ENCODE measurements around the gene OR5C1. TPM values are rescaled to one million over a fixed set of nuclear protein-coding genes. Genes with fewer than 3 reads are reported as not detected.

OR5C1 gene
- total and polyA plus RNA-seq, 7 experiments from 2014 or later, result not detected

Other genes with a start within 250 kb of the OR5C1 start
- gene OR1N2, start 235.8 kb upstream of the OR5C1 start, total RNA-seq, result under 1 TPM in 1 of 5 experiments, not detected in 4; 0.85 TPM
- gene OR1N2, start 235.8 kb upstream of the OR5C1 start, polyA plus RNA-seq, result not detected
- under 1 TPM in 1 of 5 experiments, not detected in 4; 0.19 TPM for gene OR1L8, start 205.5 kb upstream of the OR5C1 start, total RNA-seq
- not detected for gene OR1L8, start 205.5 kb upstream of the OR5C1 start, polyA plus RNA-seq
- gene OR1Q1, start 174.2 kb upstream of the OR5C1 start, total RNA-seq, result under 1 TPM in 2 of 5 experiments, not detected in 3; 0.42 to 0.69 TPM
- not detected for gene OR1Q1, start 174.2 kb upstream of the OR5C1 start, polyA plus RNA-seq
- under 1 TPM in 1 of 5 experiments, not detected in 4; 0.66 TPM for gene OR1B1, start 131.3 kb upstream of the OR5C1 start, total RNA-seq
- not detected for gene OR1B1, start 131.3 kb upstream of the OR5C1 start, polyA plus RNA-seq
- gene OR1L1, start 127.2 kb upstream of the OR5C1 start, total RNA-seq, result not detected
- not detected for gene OR1L1, start 127.2 kb upstream of the OR5C1 start, polyA plus RNA-seq
- gene OR1L3, start 113.8 kb upstream of the OR5C1 start, total RNA-seq, result not detected
- gene OR1L3, start 113.8 kb upstream of the OR5C1 start, polyA plus RNA-seq, result not detected
- not detected for gene OR1L4, start 64.9 kb upstream of the OR5C1 start, total RNA-seq
- gene OR1L4, start 64.9 kb upstream of the OR5C1 start, polyA plus RNA-seq, result not detected
- not detected for gene OR1L6, start 46.6 kb upstream of the OR5C1 start, total RNA-seq
- gene OR1L6, start 46.6 kb upstream of the OR5C1 start, polyA plus RNA-seq, result not detected
- not detected for gene OR1K1, start 11.2 kb downstream of the OR5C1 start, total RNA-seq
- not detected for gene OR1K1, start 11.2 kb downstream of the OR5C1 start, polyA plus RNA-seq
- gene PDCL, start 39.7 kb downstream of the OR5C1 start, total RNA-seq, result 10 to 100 TPM; 13.6 to 25.8 (median 18.1) TPM
- 10 to 100 TPM in 1 of 2 donors, 1 to 10 TPM in 1; 8.8 to 10.5 TPM for gene PDCL, start 39.7 kb downstream of the OR5C1 start, polyA plus RNA-seq
- 10 to 100 TPM; 52.3 to 66.4 (median 57.0) TPM for gene RC3H2, start 116.4 kb downstream of the OR5C1 start, total RNA-seq
- 10 to 100 TPM; 18.7 to 25.3 TPM for gene RC3H2, start 116.4 kb downstream of the OR5C1 start, polyA plus RNA-seq
- 10 to 100 TPM in 3 of 5 experiments, 1 to 10 TPM in 2; 3.7 to 17.8 (median 14.4) TPM for gene ZBTB6, start 124.4 kb downstream of the OR5C1 start, total RNA-seq
- gene ZBTB6, start 124.4 kb downstream of the OR5C1 start, polyA plus RNA-seq, result 1 to 10 TPM; 2.0 to 2.8 TPM
- gene ZBTB26, start 142.6 kb downstream of the OR5C1 start, total RNA-seq, result 10 to 100 TPM in 2 of 5 experiments, 1 to 10 TPM in 3; 4.6 to 11.0 (median 8.6) TPM
- 1 to 10 TPM; 1.1 to 1.2 TPM for gene ZBTB26, start 142.6 kb downstream of the OR5C1 start, polyA plus RNA-seq
- 10 to 100 TPM; 33.8 to 45.7 (median 45.0) TPM for gene RABGAP1, start 152.1 kb downstream of the OR5C1 start, total RNA-seq
- 10 to 100 TPM; 25.5 to 28.5 TPM for gene RABGAP1, start 152.1 kb downstream of the OR5C1 start, polyA plus RNA-seq
- 1 to 10 TPM in 4 of 5 experiments, not detected in 1; 1.1 to 2.4 (median 1.8) TPM for gene GPR21, start 244.7 kb downstream of the OR5C1 start, total RNA-seq
- gene GPR21, start 244.7 kb downstream of the OR5C1 start, polyA plus RNA-seq, result not detected